ENCODE data around the gene PRKCSH.
A peak's percentile ranks its signal among the peaks of the same experiment; 100 is the strongest.
"Not testable (repeated sequence)": the region's sequence is repeated elsewhere in the genome, so short reads cannot be mapped to it uniquely, and the experiment has no call there.

PRKCSH gene

GRCh38 chr19:11451327-11451870 lies 16.0 kb downstream of the PRKCSH start:
- DNase-seq = no peak

DNA sequence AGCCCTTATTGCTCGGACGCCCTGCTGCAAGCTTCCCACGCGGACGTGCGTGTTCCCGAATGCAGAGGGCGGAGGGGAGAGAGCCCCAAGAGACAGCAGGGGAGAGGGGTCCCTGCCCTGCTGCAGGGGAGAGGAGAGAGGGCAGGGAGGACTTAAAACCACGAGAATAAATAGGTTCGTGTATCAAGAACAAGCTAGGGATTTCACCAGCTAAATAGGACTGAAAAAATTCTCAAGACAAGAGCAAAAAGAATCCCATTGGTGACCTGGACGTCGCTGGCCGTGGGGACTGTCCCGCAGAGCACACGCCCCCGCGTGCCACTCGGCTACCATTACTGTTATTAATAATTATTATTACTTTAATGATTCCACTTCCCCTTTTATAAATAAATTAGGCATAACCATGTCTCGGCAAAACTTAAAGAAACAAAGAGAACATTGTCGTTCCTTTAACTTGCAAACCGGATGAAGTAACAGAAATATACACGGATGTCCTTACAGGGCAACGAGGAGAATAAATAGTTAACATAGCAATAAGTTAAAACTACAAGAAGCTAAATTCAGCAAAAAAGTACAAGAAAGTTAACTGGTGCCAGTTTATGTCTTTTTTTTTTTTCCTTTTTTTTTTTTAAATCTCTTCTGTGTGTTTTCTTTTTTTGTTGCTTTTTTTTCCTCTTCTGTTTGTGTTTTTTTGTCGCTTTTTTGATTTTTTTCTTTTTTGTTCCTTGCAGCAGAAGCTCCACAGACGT lies 16.6 kb downstream of the PRKCSH start:
- DNase-seq = no peak

DNA sequence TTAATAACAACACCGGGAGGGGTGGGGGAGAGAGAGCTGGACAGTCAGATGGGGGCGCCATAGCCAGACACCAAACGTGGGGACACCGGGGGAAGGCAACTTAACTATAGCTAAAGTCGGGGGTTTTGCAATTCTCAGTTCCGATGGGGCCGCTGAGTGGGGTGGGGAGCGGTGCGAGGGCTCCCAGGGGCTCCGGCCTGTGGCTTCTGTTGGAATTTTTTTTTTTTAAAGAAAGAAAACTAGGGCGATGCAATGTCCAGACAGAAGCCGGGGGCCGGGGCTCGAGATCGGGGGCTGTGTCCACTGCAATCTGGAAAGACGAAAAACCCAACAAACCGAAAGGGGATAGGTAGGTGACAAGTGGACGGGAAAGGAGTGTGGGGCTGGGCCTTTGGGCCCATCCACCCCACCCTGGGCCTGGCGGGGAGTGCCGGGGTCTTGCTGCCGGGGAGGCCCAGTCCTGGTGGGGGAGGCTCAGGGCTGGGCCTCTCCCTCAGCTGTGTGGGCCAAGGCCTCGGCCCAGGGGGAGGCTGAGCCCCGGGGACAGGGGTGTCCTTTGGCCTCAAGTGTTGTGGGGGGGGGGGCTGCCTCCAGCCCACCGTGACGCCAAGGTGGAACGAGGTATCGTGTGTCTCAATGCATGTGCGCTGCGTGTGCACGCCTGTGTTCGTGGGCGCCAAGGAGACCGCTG lies 17.3 kb downstream of the PRKCSH start:
- peak; percentile 19 for DNase-seq

- DNase-seq = peak; percentile 18
Measured at GRCh38 chr19:11453468-11454341, 18.3 kb downstream of the PRKCSH start.

DNA sequence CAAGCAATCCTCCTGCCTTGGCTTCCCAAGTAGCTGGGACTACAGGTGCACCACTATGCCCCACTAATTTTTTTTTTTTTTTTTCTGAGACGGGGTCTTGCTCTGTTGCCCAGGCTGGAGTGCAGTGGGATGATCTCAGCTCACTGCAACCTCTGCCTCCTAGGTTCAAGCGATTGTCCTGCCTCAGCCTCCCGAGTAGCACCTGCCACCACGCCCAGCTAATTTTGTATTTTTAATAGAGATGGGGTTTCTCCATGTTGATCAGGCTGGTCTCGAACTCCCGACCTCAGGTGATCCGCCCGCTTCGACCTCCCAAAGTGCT lies 19.8 kb downstream of the PRKCSH start:
- not testable (repeated sequence) for DNase-seq

DNA sequence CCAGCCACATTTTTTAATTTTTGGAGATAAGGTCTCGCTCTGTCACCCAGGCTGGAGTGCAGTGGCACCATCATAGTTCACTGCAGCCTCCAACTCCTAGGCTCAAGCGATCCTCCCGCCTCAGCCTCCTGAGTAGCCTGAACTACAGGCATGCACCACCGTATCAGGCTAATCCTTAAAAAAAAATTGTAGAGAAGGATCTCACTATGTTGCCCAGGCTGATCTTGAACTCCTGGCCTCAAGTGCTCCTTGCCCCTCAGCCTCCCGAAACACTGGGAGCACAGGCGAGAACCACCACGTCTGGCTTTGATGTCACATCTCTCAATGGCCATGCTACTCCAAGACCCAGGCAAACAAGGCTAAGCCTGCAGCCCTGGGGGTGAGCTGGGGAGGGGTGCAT lies 21.2 kb downstream of the PRKCSH start:
- DNase-seq = no peak

DNA sequence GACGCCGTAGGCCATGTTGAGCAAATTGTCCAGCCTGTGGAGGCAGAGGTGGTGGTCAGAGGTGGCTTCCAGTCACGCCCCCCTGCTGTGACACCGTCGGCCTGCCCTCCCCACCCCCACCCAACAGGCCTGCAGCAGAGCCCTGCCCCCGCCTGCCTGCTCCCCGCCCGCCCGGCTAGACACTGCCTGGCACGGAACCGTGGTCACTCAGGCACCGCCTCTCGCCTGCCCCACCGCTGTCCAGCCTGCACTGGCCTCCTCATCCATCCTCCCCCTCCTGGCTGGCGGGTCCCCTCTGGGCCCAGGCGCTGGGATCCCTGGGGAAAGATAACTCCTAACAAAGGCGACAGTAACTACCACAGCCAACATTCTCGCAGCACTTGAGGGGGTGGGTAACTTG lies 21.7 kb downstream of the PRKCSH start:
- DNase-seq = no peak

DNA sequence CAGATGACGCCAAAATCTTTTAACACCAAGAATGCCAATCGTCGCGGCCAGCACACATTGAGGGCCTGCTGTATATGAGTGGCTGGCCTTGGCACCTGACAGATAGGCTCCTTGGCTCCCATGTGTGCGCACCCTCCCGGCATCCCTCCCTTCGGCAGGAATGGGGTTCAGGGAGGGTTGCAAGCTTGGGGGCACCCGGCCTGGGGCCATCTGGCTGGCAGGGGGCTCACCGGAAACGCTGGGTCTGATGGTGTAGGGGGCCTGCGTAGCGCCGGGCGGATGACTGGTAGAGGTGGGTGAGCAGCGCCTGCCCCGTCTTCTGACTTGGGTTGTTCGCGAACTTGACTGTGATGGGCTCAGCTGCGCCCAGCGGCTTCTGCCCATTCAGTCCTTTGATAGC lies 22.4 kb downstream of the PRKCSH start:
- no peak for DNase-seq

- no peak for DNase-seq
Measured at GRCh38 chr19:11458236-11458900, 22.9 kb downstream of the PRKCSH start.

GRCh38 chr19:11458912-11459311 lies 23.5 kb downstream of the PRKCSH start:
- not testable (repeated sequence) for DNase-seq

DNA sequence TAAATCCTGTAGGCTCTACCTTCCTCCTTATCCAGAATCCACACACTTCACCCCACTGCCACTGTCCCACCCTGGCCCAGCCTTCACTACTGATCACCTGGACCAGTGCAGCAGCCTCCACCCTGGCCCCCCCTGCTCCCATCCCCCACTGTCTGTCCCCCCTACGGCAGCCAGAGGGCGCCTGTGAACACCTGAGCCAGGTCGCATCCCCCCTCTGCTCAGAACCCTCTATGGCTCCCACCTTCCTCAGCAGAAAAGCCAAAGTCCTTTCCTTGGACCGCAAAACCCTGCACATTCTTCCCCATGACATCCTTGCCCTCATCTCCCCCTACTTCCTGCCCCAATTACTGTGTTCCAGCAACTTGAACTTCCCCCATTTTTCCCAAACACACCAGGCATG lies 24.8 kb downstream of the PRKCSH start:
- no peak for DNase-seq

GRCh38 chr19:11461453-11461852 lies 26.0 kb downstream of the PRKCSH start:
- no peak for DNase-seq

GRCh38 chr19:11463391-11463790 lies 28.0 kb downstream of the PRKCSH start:
- no peak for DNase-seq

DNA sequence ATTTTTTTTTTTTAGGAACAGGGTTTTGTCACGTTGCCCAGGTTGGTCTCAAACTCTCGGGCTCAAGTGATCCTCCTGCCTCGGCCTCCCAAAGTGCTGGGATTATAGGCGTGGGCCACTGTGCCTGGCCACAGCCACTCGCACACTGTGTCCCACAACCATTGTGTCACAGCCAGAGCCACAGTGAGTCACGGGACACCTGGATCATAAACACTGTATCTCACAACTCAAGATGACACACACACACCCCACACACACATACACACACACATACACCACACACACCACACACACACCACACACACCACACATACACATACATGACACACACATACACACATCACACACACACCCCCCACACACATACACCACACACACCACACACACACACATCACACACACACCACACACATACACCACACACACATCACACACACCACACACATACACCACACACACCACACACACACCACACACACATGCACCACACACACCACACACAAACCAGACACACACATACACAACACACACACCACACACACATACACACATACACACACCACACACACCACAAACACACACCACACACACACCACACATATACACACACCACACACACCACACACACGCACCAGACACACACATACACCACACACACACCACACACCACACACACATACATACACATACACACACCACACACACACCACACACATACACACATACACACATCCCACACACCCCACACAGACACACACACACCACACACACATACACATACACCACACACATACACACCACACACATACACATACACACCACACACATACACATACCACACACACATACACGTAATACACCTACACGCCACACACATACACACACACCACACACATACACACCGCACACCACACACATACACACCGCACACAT lies 29.2 kb downstream of the PRKCSH start:
- DNase-seq = no peak

GRCh38 chr19:11465600-11465999 lies 30.2 kb downstream of the PRKCSH start:
- peak; percentile 85 for DNase-seq

DNA sequence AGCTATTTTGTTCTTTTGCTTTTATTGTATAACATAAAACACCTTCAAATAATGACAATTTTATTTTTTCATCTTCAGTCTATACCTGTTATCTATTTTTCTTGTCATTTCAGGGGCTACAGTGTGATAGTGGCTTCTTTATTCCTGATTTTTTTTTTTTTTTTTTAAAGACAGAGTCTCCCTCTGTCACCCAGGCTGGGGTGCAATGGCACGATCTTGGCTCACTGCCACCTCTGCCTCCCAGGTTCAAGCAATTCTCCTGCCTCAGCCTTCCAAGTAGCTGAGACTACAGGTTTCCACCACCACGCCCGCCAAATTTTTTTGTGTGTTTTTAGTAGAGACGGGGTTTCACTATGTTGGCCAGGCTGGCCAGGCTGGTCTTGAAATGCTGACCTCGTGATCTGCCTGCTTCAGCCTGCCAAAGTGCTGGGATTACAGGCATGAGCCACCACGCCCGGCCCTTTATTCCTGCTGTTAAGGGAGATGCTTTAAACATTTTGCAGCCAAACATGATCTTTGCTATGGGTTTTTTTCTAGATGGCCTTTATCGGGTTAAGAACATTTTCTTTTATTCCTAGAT lies 32.9 kb downstream of the PRKCSH start:
- DNase-seq = not testable (repeated sequence)

DNA sequence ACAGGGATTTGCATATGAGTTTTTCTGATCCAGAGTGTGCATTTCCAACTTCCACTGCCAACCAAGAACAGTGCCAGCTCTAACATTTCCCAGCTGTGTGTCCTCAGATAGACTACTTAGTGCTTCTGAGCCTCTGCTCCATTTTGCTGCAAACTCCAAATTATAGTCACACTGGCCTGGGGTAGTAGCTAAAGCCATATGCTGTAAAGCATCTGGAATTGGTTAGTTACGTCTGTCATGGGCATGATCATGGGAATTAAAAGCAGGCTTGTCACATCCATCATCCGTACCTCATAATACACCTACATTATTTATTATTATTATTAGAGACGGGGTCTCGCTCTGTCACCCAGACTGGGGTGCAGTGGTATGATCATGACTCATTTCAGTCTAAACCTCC lies 38.3 kb downstream of the PRKCSH start:
- no peak for DNase-seq

DNA sequence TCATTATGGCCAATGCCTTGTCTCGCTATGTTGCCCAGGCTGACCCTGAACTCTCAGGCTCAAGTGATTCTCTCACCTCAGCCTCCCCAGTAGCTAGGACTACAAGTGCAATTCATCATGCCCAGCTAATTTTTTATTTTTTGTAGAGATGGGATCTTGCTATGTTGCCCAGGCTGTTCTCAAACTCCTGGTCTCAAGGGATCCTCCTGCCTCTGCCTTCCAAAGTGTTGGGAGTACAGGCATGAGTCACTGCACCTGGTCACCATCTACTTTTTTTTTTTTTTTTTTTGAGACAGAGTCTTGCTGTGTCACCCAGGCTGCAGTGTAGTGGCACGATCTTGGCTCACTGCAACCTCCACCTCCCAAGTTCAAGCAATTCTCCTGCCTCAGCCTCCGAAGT lies 39.9 kb downstream of the PRKCSH start:
- DNase-seq = not testable (repeated sequence)

DNA sequence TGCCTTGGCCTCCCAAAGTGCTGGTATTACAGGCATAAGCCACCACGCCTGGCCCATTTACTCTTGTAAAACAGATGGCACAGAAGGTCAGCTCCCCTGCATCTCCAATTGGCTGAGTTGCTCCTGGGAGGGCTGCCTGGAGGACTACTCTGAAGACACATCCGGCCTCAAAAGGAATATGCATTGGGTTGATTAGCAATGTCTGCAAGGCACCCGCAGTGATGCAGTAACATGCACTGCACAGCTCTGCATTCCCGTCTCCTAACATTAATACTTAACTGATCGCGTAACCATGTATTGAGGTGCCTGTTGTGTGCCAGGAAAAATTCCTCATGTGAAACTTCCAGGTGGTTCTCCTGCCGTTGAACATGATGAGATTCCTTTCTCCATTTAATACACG lies 40.4 kb downstream of the PRKCSH start:
- no peak for DNase-seq

DNA sequence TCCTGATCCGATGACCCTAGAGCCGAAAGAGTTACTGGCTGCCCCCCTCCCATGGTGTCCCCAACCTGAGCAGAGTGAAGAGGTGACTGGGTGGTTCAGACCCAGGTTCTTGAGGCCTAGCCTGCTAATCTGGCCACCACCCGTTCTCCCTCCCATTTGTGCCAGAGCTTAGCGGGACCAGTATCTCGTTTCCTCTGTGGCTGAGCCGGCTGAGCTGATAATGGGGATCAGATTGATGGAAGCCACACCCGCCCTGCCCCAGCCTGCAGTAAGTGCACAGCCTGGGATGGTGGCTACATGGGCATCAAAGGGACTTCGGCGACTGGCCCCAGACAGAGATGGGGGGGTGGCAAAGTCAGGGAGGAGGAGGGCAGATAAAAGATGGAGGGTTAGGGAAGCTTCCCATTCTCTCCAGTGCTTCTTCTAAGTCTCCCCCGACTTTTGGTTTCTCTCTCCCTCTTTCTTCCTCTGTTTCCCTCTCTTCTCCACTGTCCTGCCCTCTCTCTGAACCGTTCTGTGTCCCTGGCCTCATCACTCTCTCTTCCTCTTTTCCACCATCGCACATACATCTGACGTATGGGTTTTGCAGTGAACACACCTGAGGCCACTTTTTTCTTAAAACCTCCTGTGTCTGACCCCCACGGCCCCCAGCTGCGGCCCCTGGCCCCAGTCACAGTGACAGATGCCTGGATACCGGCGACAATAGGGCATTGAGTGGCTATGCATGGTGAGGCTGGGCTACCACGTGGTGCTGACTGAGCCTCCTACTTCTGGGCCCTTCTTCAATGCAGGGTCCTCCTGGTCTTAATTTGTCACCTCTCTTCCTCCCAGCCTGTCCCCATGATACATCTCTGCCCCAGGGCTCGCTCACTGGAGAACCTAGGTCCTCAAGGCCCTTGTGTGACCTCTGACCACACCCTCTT lies 43.0 kb downstream of the PRKCSH start:
- no peak for DNase-seq
